PC-3 (cell line): ENCODE measurements around the gene PDE2A. TPM values are rescaled to one million over a fixed set of nuclear protein-coding genes. Genes with fewer than 3 reads are reported as not detected.

Experiments
- ATAC-seq: fragments of 200-7000 bp; cut with Tn5 transposase; 2 replicates; pipeline ENCODE4 v1.9.1; 2020; ENCODE audit warnings: mild to moderate bottlenecking, moderate library complexity
- BruUV-seq: library from RNA; stranded (reverse); fragments of 400-500 nt; replicated peaks from 2 replicates; lab custom pipeline; 2021; lab: Mats Ljungman, UMichigan
- CTCF ChIA-PET: fragments of 300-600 bp; sonication (Branson Sonifier 250); formaldehyde crosslinking; loops from one replicate; lab custom pipeline; 2022; ENCODE audit warnings: antibody characterized with exemption; lab: Charles Lee
- POLR2A ChIA-PET: fragments of 300-600 bp; sonication (Branson Sonifier 250); formaldehyde crosslinking; loops from one replicate; lab custom pipeline; 2022; ENCODE audit warnings: antibody characterized with exemption; ENCODE audit not compliant: unreplicated experiment; lab: Charles Lee
- DNase-seq: peaks from one replicate; pipeline ENCODE4 v3.0.0-alpha.2; 2015
- H2AFZ ChIP-seq: fragments of 300-600 bp; sonication (generic); 2 replicates; pipeline ENCODE4 v1.6.0; 2016; ENCODE audit warnings: antibody characterized with exemption, low read length
- H3F3A ChIP-seq: fragments of 300-600 bp; sonication (generic); one replicate; pipeline ENCODE4 v1.6.0; 2017; ENCODE audit warnings: antibody characterized with exemption, low read length, control low read depth, mild to moderate bottlenecking; ENCODE audit not compliant: unreplicated experiment
- H3K27ac ChIP-seq: fragments of 300-600 bp; sonication (generic); 2 replicates; pipeline ENCODE4 v1.5.1; 2016; ENCODE audit warnings: mild to moderate bottlenecking, low read length
- H3K27me3 ChIP-seq: fragments of 300-600 bp; sonication (generic); 2 replicates; pipeline ENCODE4 v1.6.1; 2016; ENCODE audit warnings: low read length, mixed read lengths
- H3K36me3 ChIP-seq: fragments of 300-600 bp; sonication (generic); 2 replicates; pipeline ENCODE4 v1.6.1; 2016; ENCODE audit warnings: low read depth, mixed run types, low read length, mixed read lengths
- H3K4me1 ChIP-seq: fragments of 300-600 bp; sonication (generic); 2 replicates; pipeline ENCODE4 v1.5.1; 2016; ENCODE audit warnings: low read length; ENCODE audit not compliant: insufficient read depth
- H3K4me2 ChIP-seq: fragments of 300-600 bp; sonication (generic); 2 replicates; pipeline ENCODE4 v1.6.0; 2016; ENCODE audit warnings: low read length
- H3K4me3 ChIP-seq: fragments of 300-600 bp; sonication (generic); 2 replicates; pipeline ENCODE4 v1.5.1; 2016; ENCODE audit warnings: mild to moderate bottlenecking, low read length, mixed read lengths
- H3K79me2 ChIP-seq: fragments of 300-600 bp; sonication (generic); 2 replicates; pipeline ENCODE4 v1.6.1; 2017; ENCODE audit warnings: low read length, mixed read lengths
- H3K9ac ChIP-seq: fragments of 300-600 bp; sonication (generic); 2 replicates; pipeline ENCODE4 v1.6.0; 2016; ENCODE audit warnings: mild to moderate bottlenecking, low read length
- H3K9me2 ChIP-seq: fragments of 300-600 bp; sonication (generic); replicated peaks from 2 replicates; pipeline ENCODE4 v1.6.1; 2016; ENCODE audit warnings: mixed run types, low read length, mixed read lengths
- H3K9me3 ChIP-seq: fragments of 300-600 bp; sonication (generic); 2 replicates; pipeline ENCODE4 v1.6.1; 2016; ENCODE audit warnings: low read length, mixed read lengths
- H4K20me1 ChIP-seq: fragments of 300-600 bp; sonication (generic); 2 replicates; pipeline ENCODE4 v1.6.1; 2016; ENCODE audit warnings: low read length, mixed read lengths
- CTCF ChIP-seq: fragments of 300-600 bp; sonication (generic); conservative IDR thresholded peaks from 2 replicates; pipeline ENCODE4 v1.5.1; 2017; ENCODE audit warnings: antibody characterized with exemption, low read depth, mild to moderate bottlenecking, low read length
- EZH2 ChIP-seq: fragments of 300-600 bp; sonication (generic); IDR thresholded peaks from one replicate; pipeline ENCODE4 v1.6.1; 2017; ENCODE audit warnings: antibody characterized with exemption, mild to moderate bottlenecking, low read length; ENCODE audit not compliant: unreplicated experiment
- EZH2phosphoT487 ChIP-seq: fragments of 300-600 bp; sonication (generic); IDR thresholded peaks from 2 replicates; pipeline ENCODE4 v1.6.1; 2018; ENCODE audit warnings: mild to moderate bottlenecking, antibody characterized with exemption, low read length, borderline replicate concordance
- intact Hi-C: fragments of 100-400 bp; cut with micrococcal nuclease; formaldehyde crosslinking; loops from 2 replicates; pipeline ENCODE4 v1.9.0; 2023
- total RNA-seq: library from RNA; depleted of rRNA; stranded (reverse); fragments of >200 nt; gene quantifications from 2 replicates; pipeline ENCODE4 v1.2.3, GENCODE V29; 2014

The PDE2A gene
- total RNA-seq, 1 experiment from 2014 or later, result 2.6 TPM

GRCh38 chr11:72606748-72607468, 67.3 kb downstream of the PDE2A start:
- no peaks in the 10 kb centered on the region for H3K9me2 ChIP-seq
- ChIA-PET CTCF (no interaction called here), POLR2A (interaction anchor here (0.6 kb wide), 1 partner anchor 579 kb away, joined by 4 read pairs; no protein-coding TSS in a partner anchor)
- no peak overlapping the region for H3K9ac ChIP-seq
- TF ChIP-seq EZH2 (no peak), CTCF (no peak), EZH2phosphoT487 (no peak)
- no peaks in the 10 kb centered on the region for H3K9me3 ChIP-seq
- H3K27me3 ChIP-seq, result no peaks in the 10 kb centered on the region; the same call in 1 of the 2 replicates
- no peaks in the 10 kb centered on the region for H3F3A ChIP-seq
- DNase-seq, result no peak
- no peak overlapping the region for H2AFZ ChIP-seq
- no TSS peak for BruUV-seq
- no peaks in the 10 kb centered on the region for H4K20me1 ChIP-seq
- no peaks in the 10 kb centered on the region for H3K4me1 ChIP-seq
- no peaks in the 10 kb centered on the region for H3K36me3 ChIP-seq
- H3K79me2 ChIP-seq, result no peaks in the 10 kb centered on the region
- H3K27ac ChIP-seq, result no peak overlapping the region
- no peak overlapping the region for H3K4me2 ChIP-seq
- no peak for ATAC-seq
- no peak overlapping the region for H3K4me3 ChIP-seq
- intact Hi-C loops, result no loop called here

- no peaks in the 10 kb centered on the region for H3K9me3 ChIP-seq
- BruUV-seq, result no TSS peak
- DNase-seq, result no peak
- no peaks in the 10 kb centered on the region for H3K9me2 ChIP-seq
- no peak overlapping the region for H3K4me2 ChIP-seq
- H3K27ac ChIP-seq, result no peak overlapping the region
- no peaks in the 10 kb centered on the region; the same call in 1 of the 2 replicates for H3K27me3 ChIP-seq
- ChIA-PET CTCF (no interaction called here), POLR2A (no interaction called here)
- no peak for ATAC-seq
- no peak overlapping the region for H3K4me3 ChIP-seq
- no peak for TF ChIP-seq EZH2
- TF ChIP-seq CTCF, result no peak
- no peak for TF ChIP-seq EZH2phosphoT487
- H3K9ac ChIP-seq, result no peak overlapping the region
- H3F3A ChIP-seq, result no peaks in the 10 kb centered on the region
- no peaks in the 10 kb centered on the region for H4K20me1 ChIP-seq
- H3K4me1 ChIP-seq, result no peaks in the 10 kb centered on the region
- no peaks in the 10 kb centered on the region for H3K79me2 ChIP-seq
- H2AFZ ChIP-seq, result no peak overlapping the region
- intact Hi-C loops, result no loop called here
- no peaks in the 10 kb centered on the region for H3K36me3 ChIP-seq
Measured at GRCh38 chr11:72605973-72606747, 68.1 kb downstream of the PDE2A start.

- DNase-seq (no peak), ATAC-seq (no peak)
- Histone ChIP-seq H3K9me3 (no peaks in the 10 kb centered on the region), H3K79me2 (no peaks in the 10 kb centered on the region), H3K4me3 (no peak overlapping the region), H3K36me3 (no peaks in the 10 kb centered on the region), H3K9ac (no peak overlapping the region), H3K27me3 (no peaks in the 10 kb centered on the region; the same call in 1 of the 2 replicates), H3F3A (no peaks in the 10 kb centered on the region), H4K20me1 (no peaks in the 10 kb centered on the region), H3K27ac (no peak overlapping the region), H3K4me2 (no peak overlapping the region), H2AFZ (no peak overlapping the region), H3K9me2 (no peaks in the 10 kb centered on the region), H3K4me1 (0 out of 2 replicates have a peak, but pooled peaks cover 3% of the 10 kb centered on the region)
- TF ChIP-seq EZH2, result no peak
- no peak for TF ChIP-seq CTCF
- no peak for TF ChIP-seq EZH2phosphoT487
- intact Hi-C loops, result no loop called here
- no TSS peak for BruUV-seq
- ChIA-PET CTCF (no interaction called here), POLR2A (no interaction called here)
Measured at GRCh38 chr11:72604256-72604655, 70.0 kb downstream of the PDE2A start.
